Neural crest cell (in vitro differentiated cells): ENCODE data around the gene ITGBL1. TPM values are rescaled to one million over a fixed set of nuclear protein-coding genes. Genes with fewer than 3 reads are reported as not detected.

Source experiments
- DNase-seq: peaks from one replicate; pipeline ENCODE4 v3.0.0; 2021; ENCODE audit warnings: low read depth, mixed read lengths, low spot score
- H3K27ac Mint-ChIP-seq: one replicate; pipeline ENCODE4 v1.8.0; 2021; ENCODE audit warnings: mild to moderate bottlenecking, mixed read lengths; ENCODE audit not compliant: unreplicated experiment
- H3K27me3 Mint-ChIP-seq: 2 replicates; pipeline ENCODE4 v1.8.0; 2021; ENCODE audit warnings: low read depth, mild to moderate bottlenecking, mixed read lengths
- H3K36me3 Mint-ChIP-seq: 2 replicates; pipeline ENCODE4 v1.8.0; 2021; ENCODE audit warnings: low read depth, mild to moderate bottlenecking, mixed read lengths
- H3K4me1 Mint-ChIP-seq: 2 replicates; pipeline ENCODE4 v1.8.0; 2021; ENCODE audit warnings: mixed read lengths
- H3K4me3 Mint-ChIP-seq: one replicate; pipeline ENCODE4 v1.8.0; 2021; ENCODE audit warnings: mild to moderate bottlenecking, mixed read lengths
- H3K9me3 Mint-ChIP-seq: 2 replicates; pipeline ENCODE4 v1.8.0; 2021; ENCODE audit warnings: mixed read lengths
- total RNA-seq: library from RNA; stranded (reverse); gene quantifications from 2 replicates; pipeline ENCODE4 v1.2.1, GENCODE V29; 2021
- TF ChIP-seq, protein P1 (sequence below): fragments of 200-600 bp; sonication (generic); conservative IDR thresholded peaks from 2 replicates; pipeline ENCODE4 v1.5.0; 2021; ENCODE audit warnings: antibody characterized with exemption, mild to moderate bottlenecking

ITGBL1 gene
- total RNA-seq, 1 donor from 2014 or later, result not detected

DNA sequence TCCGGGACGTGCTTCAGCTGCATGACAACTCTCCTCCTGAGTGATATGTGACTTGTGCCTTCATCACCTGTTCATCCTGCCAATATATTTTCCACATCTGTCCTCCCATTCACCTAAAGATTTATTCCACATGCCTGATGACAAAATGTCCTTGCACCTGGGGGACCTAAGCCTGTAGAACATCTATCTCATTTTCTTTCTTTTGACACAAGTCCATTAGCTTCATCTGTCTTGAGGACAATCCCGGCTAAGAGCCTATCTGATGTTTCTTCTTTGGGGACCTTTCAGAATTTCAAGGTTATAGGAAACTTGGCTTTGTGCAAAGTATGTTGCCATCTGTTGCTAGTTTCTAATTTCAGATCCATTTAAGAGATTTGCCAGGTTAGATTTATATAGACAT is 41.1 kb downstream of the ITGBL1 start:
- Mint-ChIP-seq H3K36me3 (no peaks in the 10 kb centered on the region), H3K4me3 (no peak overlapping the region), H3K4me1 (no peaks in the 10 kb centered on the region), H3K27me3 (peaks cover 4% of the 10 kb centered on the region), H3K27ac (no peak overlapping the region), H3K9me3 (no peaks in the 10 kb centered on the region)
- no peak for DNase-seq
- TF ChIP-seq, protein P1, sequence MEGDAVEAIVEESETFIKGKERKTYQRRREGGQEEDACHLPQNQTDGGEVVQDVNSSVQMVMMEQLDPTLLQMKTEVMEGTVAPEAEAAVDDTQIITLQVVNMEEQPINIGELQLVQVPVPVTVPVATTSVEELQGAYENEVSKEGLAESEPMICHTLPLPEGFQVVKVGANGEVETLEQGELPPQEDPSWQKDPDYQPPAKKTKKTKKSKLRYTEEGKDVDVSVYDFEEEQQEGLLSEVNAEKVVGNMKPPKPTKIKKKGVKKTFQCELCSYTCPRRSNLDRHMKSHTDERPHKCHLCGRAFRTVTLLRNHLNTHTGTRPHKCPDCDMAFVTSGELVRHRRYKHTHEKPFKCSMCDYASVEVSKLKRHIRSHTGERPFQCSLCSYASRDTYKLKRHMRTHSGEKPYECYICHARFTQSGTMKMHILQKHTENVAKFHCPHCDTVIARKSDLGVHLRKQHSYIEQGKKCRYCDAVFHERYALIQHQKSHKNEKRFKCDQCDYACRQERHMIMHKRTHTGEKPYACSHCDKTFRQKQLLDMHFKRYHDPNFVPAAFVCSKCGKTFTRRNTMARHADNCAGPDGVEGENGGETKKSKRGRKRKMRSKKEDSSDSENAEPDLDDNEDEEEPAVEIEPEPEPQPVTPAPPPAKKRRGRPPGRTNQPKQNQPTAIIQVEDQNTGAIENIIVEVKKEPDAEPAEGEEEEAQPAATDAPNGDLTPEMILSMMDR, result no peak

DNA sequence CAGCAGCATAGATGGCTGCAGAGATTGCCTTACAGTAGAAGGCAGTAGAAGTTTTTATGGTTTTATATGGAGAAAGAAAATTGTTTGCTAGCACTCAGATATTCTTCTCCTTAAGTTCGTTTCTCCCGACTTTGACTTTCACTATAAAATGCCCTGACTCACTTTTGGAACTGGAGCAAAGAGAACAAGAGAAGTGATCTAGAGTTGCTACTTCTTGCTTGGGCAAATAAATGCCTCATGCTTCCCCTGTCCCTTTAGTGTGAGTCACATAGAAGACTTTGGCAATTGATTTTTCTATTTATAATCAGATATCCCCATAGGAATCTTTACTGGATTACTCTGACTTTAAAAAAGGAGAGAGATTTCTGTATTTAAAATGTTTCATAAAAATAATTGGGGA is 46.9 kb downstream of the ITGBL1 start:
- DNase-seq, result no peak
- Mint-ChIP-seq H3K4me3 (no peak overlapping the region), H3K4me1 (no peaks in the 10 kb centered on the region), H3K36me3 (no peaks in the 10 kb centered on the region), H3K27me3 (no peaks in the 10 kb centered on the region), H3K27ac (no peak overlapping the region), H3K9me3 (no peaks in the 10 kb centered on the region)
- TF ChIP-seq, protein P1, result no peak

DNA sequence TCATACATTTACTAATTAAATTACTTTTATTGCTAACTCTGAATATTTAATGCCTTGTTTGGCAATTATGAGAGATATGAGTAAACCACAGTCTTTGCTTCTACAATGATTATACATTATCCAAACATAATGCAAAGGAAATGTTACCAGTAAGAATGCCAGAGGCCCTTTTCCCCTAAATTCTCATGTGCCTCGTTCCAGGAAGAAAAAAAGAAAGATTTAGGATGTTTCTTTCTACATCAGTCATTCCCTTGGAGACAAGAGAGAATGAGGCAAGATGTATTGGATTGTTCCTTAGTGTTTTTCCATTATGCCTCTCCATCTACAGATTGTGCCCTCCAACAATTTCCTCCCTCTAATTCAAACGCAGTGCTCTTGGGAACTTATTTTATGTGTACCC is 50.1 kb downstream of the ITGBL1 start:
- Mint-ChIP-seq H3K9me3 (no peaks in the 10 kb centered on the region), H3K4me1 (no peaks in the 10 kb centered on the region), H3K27ac (no peak overlapping the region), H3K4me3 (no peak overlapping the region), H3K36me3 (no peaks in the 10 kb centered on the region), H3K27me3 (no peaks in the 10 kb centered on the region)
- DNase-seq, result no peak
- TF ChIP-seq, protein P1, result no peak

DNA sequence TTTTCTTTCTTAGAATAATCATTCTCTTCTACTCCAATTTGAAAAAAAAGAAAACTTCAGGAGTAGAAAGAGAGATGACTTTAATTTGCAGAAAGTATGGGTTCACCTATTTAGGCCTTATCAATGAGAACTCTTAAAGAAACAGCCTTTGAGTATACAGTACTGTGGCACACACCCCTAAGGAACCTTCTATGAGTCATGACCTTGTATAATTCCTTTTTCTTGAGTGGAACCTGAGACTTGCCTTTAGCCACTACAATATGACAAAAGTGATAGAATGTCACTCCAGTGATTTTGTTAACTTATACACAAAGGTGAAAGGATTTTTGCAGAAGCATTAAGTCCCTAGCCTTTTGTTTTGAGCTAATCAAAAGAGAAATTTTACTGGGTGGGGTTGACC is 58.7 kb downstream of the ITGBL1 start:
- Mint-ChIP-seq H3K4me1 (no peaks in the 10 kb centered on the region), H3K9me3 (peaks cover 6% of the 10 kb centered on the region), H3K27ac (no peak overlapping the region), H3K27me3 (no peaks in the 10 kb centered on the region), H3K36me3 (no peaks in the 10 kb centered on the region), H3K4me3 (no peak overlapping the region)
- TF ChIP-seq, protein P1, result no peak
- DNase-seq, result no peak

DNA sequence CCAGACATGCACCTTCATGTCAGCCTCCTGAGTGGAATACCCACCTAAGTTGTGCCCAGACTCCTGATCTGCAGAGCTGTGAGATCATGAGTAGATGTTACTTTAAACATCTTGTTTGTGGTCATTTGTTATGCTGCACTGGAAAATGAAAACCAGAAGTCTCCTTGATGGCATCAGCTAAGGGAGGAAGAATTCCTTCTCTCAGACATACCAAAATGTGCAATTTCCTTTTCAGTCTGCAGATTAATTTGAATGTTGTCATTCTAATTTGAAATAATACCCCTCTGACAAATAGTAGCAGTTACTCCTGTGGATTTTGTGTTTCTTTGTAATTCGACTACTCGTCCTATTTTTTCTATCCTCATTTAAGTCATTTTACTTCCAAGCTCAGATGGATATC is 59.3 kb downstream of the ITGBL1 start:
- Mint-ChIP-seq H3K27ac (no peak overlapping the region), H3K27me3 (no peaks in the 10 kb centered on the region), H3K4me1 (no peaks in the 10 kb centered on the region), H3K9me3 (peaks cover 6% of the 10 kb centered on the region), H3K4me3 (no peak overlapping the region), H3K36me3 (no peaks in the 10 kb centered on the region)
- no peak for DNase-seq
- TF ChIP-seq, protein P1, result no peak

DNA sequence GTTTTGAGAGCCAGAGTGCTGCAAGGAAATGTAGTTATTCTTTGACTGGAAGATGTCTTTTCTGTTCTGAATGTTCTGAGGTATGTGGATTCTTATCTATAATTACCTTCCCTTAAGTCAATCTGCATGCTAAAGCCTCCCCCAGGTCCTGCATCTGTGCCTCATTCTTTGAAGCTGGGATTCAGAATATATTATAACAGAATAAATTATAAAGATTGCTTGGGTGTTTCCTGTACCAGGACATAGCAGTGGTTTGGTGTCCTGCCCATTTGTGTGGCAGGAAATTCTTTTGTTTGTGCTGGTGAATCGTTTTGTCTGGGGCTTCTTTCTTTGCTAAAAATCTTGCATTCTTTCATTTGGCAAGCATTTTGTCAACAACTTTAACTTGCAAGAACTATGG is 60.2 kb downstream of the ITGBL1 start:
- DNase-seq, result no peak
- Mint-ChIP-seq H3K27ac (no peak overlapping the region), H3K9me3 (peaks cover 6% of the 10 kb centered on the region), H3K4me3 (no peak overlapping the region), H3K4me1 (no peaks in the 10 kb centered on the region), H3K27me3 (no peaks in the 10 kb centered on the region), H3K36me3 (no peaks in the 10 kb centered on the region)
- TF ChIP-seq, protein P1, result no peak
